ENCODE results near the gene MPC2. TPM values are rescaled to one million over a fixed set of nuclear protein-coding genes. Genes with fewer than 3 reads are reported as not detected.
"Not testable (repeated sequence)": the region's sequence is repeated elsewhere in the genome, so short reads cannot be mapped to it uniquely, and the experiment has no call there.

MPC2 gene
- total RNA-seq, 4 donors from 2014 or later, result 12.1 to 33.7 (median 26.0) TPM

DNA sequence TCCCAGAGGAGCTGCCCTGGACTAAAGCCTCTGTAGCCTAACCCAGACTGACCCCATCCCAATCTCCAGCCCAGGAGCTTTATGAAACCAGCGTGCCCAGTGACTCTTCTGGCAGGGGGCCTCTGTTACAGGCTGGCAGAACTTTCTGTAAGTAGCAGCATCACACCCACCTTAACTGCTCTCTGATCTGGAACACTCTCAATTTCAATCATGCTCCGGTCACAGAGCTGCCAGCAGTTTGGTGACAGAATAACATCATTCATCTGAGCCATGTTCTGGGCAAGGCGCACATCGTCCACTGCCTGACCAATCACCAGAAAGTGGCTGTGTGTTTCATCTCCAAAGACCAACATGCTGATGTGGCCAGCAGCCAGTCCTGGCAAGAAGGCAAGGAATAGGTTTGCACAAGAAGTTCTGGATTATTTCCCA lies 37.6 kb downstream of the MPC2 start:
- intact Hi-C loops (cut with DNase I; ENCODE audit: low total_unique reads), result no loop called here
- DNase-seq (ENCODE audit: low spot score in 2 of 2), result peak in 1 of 2 donors; percentile 86
- no peak overlapping the region for H3K4me3 ChIP-seq (ENCODE audit: low read depth, poor library complexity, severe bottlenecking)
- TF ChIP-seq, protein P1, sequence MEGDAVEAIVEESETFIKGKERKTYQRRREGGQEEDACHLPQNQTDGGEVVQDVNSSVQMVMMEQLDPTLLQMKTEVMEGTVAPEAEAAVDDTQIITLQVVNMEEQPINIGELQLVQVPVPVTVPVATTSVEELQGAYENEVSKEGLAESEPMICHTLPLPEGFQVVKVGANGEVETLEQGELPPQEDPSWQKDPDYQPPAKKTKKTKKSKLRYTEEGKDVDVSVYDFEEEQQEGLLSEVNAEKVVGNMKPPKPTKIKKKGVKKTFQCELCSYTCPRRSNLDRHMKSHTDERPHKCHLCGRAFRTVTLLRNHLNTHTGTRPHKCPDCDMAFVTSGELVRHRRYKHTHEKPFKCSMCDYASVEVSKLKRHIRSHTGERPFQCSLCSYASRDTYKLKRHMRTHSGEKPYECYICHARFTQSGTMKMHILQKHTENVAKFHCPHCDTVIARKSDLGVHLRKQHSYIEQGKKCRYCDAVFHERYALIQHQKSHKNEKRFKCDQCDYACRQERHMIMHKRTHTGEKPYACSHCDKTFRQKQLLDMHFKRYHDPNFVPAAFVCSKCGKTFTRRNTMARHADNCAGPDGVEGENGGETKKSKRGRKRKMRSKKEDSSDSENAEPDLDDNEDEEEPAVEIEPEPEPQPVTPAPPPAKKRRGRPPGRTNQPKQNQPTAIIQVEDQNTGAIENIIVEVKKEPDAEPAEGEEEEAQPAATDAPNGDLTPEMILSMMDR (IDR thresholded peaks at IDR 0.05), result no peak
- no peak for TF ChIP-seq POLR2A (IDR thresholded peaks at IDR 0.05)
- WGBS, 2 donors, result 28 to 33% methylated on average over 4 of the region's 4 CpGs

DNA sequence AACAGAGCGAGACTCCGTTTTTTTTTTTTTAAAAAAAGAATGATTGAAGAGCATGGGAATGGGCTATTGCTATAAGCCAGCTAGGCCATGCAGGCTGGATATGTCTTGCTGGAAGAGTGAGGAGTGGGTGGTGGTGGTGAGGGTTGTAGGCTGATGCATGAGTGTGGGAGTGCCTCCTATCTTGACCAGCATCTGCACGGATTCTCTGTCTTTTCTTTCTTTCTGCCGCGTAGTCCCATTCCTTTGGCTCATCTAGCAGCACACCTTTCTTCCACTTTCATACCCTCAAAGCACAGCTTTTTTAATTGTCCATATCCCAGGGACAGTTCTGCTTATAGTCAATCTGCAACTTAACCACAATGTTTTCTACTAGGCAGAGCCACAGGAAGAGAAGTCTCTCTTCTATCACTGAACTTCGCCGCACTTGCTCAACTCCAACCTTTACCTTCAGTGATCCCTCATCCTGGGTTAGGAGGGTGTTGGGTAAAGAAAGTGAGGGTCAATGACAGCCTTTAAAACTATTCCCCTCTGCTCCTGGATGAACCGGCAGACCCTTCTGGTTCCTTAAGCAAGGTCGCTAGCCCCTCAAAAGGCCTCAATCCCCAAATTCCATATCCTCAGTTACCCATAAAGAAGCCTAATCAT lies 38.2 kb downstream of the MPC2 start:
- intact Hi-C loops (cut with DNase I; ENCODE audit: low total_unique reads), result no loop called here
- no peak for DNase-seq (ENCODE audit: low spot score in 2 of 2)
- no peak for TF ChIP-seq POLR2A (IDR thresholded peaks at IDR 0.05)
- TF ChIP-seq, protein P1 (IDR thresholded peaks at IDR 0.05), result no peak
- 93 to 95% methylated on average over 9 of the region's 9 CpGs for WGBS, 2 donors
- H3K4me3 ChIP-seq (ENCODE audit: low read depth, poor library complexity, severe bottlenecking), result no peak overlapping the region

DNA sequence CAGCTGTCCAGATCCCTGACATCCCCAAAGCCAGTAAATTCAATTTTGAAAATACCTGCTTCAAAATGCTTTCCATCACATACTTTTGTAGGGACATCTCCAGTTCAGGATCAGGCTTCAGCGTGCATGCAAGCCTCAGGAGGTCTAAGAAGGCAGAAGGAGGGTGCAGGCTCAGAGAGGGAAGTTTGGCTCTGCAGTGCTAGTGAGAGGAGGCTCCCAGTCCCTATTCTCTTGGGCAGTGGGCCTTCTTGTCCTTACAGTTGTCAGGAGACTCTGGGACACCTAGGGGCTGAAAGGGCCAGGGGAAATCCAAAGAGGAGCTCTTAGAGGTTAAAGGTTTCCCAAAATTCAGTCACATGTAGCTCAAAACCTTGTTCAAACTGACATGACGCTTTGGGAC lies 43.1 kb downstream of the MPC2 start:
- TF ChIP-seq, protein P1 (IDR thresholded peaks at IDR 0.05), result no peak
- TF ChIP-seq POLR2A (IDR thresholded peaks at IDR 0.05), result no peak
- WGBS, 2 donors, result 84 to 87% methylated on average over 2 of the region's 2 CpGs
- DNase-seq (ENCODE audit: low spot score in 2 of 2), result no peak
- intact Hi-C loops (cut with DNase I; ENCODE audit: low total_unique reads), result no loop called here
- no peak overlapping the region for H3K4me3 ChIP-seq (ENCODE audit: low read depth, poor library complexity, severe bottlenecking)

DNA sequence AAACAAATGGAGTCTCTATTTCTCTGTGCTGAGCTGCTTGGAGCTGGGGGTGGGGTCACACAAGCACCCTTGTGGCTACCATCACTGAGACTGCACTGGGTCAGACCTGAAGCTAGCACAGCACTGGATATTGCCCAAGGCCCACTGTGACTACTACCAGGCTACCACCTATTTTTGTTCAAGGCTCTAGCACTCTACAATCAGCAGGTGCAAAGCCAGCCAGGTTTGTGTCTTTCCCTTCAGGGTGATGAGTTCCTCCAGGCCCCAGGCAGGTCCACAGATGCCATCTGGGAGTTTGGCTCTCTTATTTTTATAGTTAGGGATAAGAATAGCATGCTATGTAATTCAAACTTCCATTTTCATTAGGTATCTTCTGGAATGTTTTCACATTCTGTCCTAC lies 46.5 kb downstream of the MPC2 start:
- intact Hi-C loops (cut with DNase I; ENCODE audit: low total_unique reads), result no loop called here
- TF ChIP-seq, protein P1 (IDR thresholded peaks at IDR 0.05), result no peak
- no peak for TF ChIP-seq POLR2A (IDR thresholded peaks at IDR 0.05)
- no peak for DNase-seq (ENCODE audit: low spot score in 2 of 2)
- H3K4me3 ChIP-seq (ENCODE audit: low read depth, poor library complexity, severe bottlenecking), result no peak overlapping the region

DNA sequence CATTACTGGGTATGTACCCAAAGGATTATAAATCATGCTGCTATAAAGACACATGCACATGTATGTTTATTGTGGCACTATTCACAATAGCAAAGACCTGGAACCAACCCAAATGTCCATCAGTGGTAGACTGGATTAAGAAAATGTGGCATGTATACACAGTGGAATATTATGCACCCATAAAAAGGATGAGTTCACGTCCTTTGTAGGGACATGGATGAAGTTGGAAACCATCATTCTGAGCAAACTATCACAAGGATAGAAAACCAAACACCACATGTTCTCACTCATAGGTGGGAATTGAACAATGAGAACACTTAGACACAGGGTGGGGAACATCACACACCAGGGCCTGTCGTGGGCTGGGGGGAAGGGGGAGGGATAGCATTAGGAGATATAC lies 49.7 kb downstream of the MPC2 start:
- DNase-seq (ENCODE audit: low spot score in 2 of 2); intact Hi-C loops (cut with DNase I; ENCODE audit: low total_unique reads); H3K4me3 ChIP-seq (ENCODE audit: low read depth, poor library complexity, severe bottlenecking): not testable (repeated sequence)
- WGBS, 2 donors, result 91 to 98% methylated on average over 2 of the region's 2 CpGs

DNA sequence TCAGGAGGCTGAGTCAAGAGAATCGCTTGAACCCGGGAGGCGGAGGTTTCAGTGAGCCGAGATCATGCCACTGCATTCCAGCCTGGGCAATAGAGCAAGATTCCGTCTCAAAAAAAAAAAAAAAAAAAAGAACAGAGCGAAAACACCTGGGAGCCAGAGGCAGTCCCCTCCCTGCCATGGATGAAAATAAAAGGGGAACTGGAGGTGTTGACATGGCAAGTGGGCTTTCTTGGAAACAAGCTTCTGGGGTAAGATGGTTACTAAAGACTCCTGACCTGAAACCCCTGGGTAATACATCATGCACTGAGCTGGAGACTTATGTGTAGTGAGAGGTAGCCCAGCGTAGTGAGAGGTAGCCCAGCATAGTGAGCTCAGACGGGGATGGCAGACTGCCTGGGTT lies 54.5 kb downstream of the MPC2 start:
- intact Hi-C loops (cut with DNase I; ENCODE audit: low total_unique reads), result no loop called here
- no peak for TF ChIP-seq POLR2A (IDR thresholded peaks at IDR 0.05)
- TF ChIP-seq, protein P1 (IDR thresholded peaks at IDR 0.05), result no peak
- no peak overlapping the region for H3K4me3 ChIP-seq (ENCODE audit: low read depth, poor library complexity, severe bottlenecking)
- DNase-seq (ENCODE audit: low spot score in 2 of 2), result no peak
- WGBS, 2 donors, result 80 to 92% methylated on average over 8 of the region's 8 CpGs
